K562 (cell line): ENCODE data around the gene ZC3H13. TPM values are rescaled to one million over a fixed set of nuclear protein-coding genes. Genes with fewer than 3 reads are reported as not detected.

Source experiments
- ATAC-seq: fragments of 200-7000 bp; cut with Tn5 transposase; 3 replicates; pipeline ENCODE4 v1.9.1; 2020; ENCODE audit warnings: moderate library complexity
- BruUV-seq: library from RNA; stranded (reverse); fragments of 400-500 nt; replicated peaks from 2 replicates; lab custom pipeline; 2021; lab: Mats Ljungman, UMichigan
- CTCF ChIA-PET: fragments of 300-600 bp; formaldehyde crosslinking; extraction: SDS; loops from one replicate; lab custom pipeline; 2021; ENCODE audit warnings: low intra/inter-chr PET ratio; lab: Yijun Ruan, JAX
- POLR2A ChIA-PET: fragments of 300-600, 350-650 bp; sonication (Branson Sonifier 250); formaldehyde crosslinking; extraction: SDS; loops from one replicate; lab custom pipeline; 2021; ENCODE audit warnings: antibody characterized with exemption, inconsistent platforms; lab: Yijun Ruan, JAX
- DNase-seq, 4 experiments: peaks; one replicate each; pipeline versions ENCODE4 v3.0.0 to v3.0.0-alpha.2; 2011 to 2018; ENCODE audit warnings: low spot score in 3 of 4, mixed read lengths in 3 of 4; ENCODE audit errors: extremely low read depth in 1 of 4
- FAIRE-seq: peaks from 2 replicates; lab custom pipeline; 2011; peaks lifted over from hg19 to GRCh38; lab: Jason Lieb, UNC
- H2AFZ ChIP-seq: 2 replicates; pipeline ENCODE4 v1.6.0; 2011; ENCODE audit warnings: low read depth, low read length, control low read depth, inconsistent platforms
- H3K27ac ChIP-seq: fragments of 200-600 bp; 3 replicates; pipeline ENCODE4 v1.8.0; 2011; ENCODE audit warnings: low read depth, mild to moderate bottlenecking, control low read depth, inconsistent platforms, low read length, moderate library complexity, mixed read lengths; ENCODE audit errors: extremely low read depth
- H3K27me3 ChIP-seq, 2 experiments: fragments of 300-600 bp in 1 of 2; 2 replicates in 1 of 2; 3 replicates in 1 of 2; pipeline versions ENCODE4 v1.6.0 to v1.8.0; 2011; ENCODE audit warnings: inconsistent platforms in 2 of 2, low read length in 2 of 2, mild to moderate bottlenecking in 1 of 2, mixed read lengths in 1 of 2, moderate library complexity in 1 of 2; ENCODE audit not compliant: control insufficient read depth in 2 of 2, insufficient read depth in 2 of 2
- H3K36me3 ChIP-seq: fragments of 300-600 bp; 3 replicates; pipeline ENCODE4 v1.8.0; 2011; ENCODE audit warnings: mild to moderate bottlenecking, low read length, inconsistent platforms; ENCODE audit not compliant: control insufficient read depth, insufficient read depth
- H3K4me1 ChIP-seq, 2 experiments: fragments of 200-600 bp in 1 of 2; replicated peaks in 1 of 2; 2 replicates in 1 of 2; 3 replicates in 1 of 2; pipeline versions ENCODE4 v1.5.1 to v1.8.0; 2011; ENCODE audit warnings: inconsistent platforms in 2 of 2, low read length in 2 of 2, mild to moderate bottlenecking in 1 of 2, mixed read lengths in 1 of 2, moderate library complexity in 1 of 2; ENCODE audit not compliant: control insufficient read depth in 2 of 2, insufficient read depth in 2 of 2
- H3K4me2 ChIP-seq: 2 replicates; pipeline ENCODE4 v1.6.1; 2011; ENCODE audit warnings: low read length, control low read depth, inconsistent platforms, mixed read lengths; ENCODE audit not compliant: insufficient read depth
- H3K4me3 ChIP-seq: fragments of 200-600 bp; sonication (generic), shearing (Covaris generic); 2 replicates; pipeline ENCODE4 v1.5.1; 2016; ENCODE audit warnings: control low read depth, inconsistent platforms
- H3K79me2 ChIP-seq: fragments of 200-600 bp; 3 replicates; pipeline ENCODE4 v1.8.0; 2011; ENCODE audit warnings: low read length, inconsistent platforms; ENCODE audit not compliant: control insufficient read depth, insufficient read depth
- H3K9ac ChIP-seq, 2 experiments: 2 replicates each; pipeline versions ENCODE4 v1.6.0 to v1.6.1; 2011; ENCODE audit warnings: low read depth in 2 of 2, low read length in 2 of 2, control low read depth in 1 of 2, inconsistent platforms in 1 of 2, mild to moderate bottlenecking in 1 of 2, mixed read lengths in 1 of 2; ENCODE audit not compliant: insufficient read depth in 1 of 2
- H3K9me1 ChIP-seq: one replicate; pipeline ENCODE4 v1.6.0; 2011; ENCODE audit warnings: inconsistent platforms, mild to moderate bottlenecking, low read length, moderate library complexity; ENCODE audit not compliant: control insufficient read depth, insufficient read depth
- H3K9me3 ChIP-seq: replicated peaks from 2 replicates; pipeline ENCODE4 v1.5.1; 2011; ENCODE audit warnings: low read depth, low read length, inconsistent platforms; ENCODE audit not compliant: control insufficient read depth, insufficient read depth
- H4K20me1 ChIP-seq: replicated peaks from 2 replicates; pipeline ENCODE4 v1.6.1; 2011; ENCODE audit warnings: low read length, inconsistent platforms, mixed read lengths; ENCODE audit not compliant: control insufficient read depth, insufficient read depth
- BRF2 ChIP-seq: IDR thresholded peaks from 3 replicates; pipeline ENCODE4 v1.6.1; 2011; ENCODE audit warnings: borderline replicate concordance, mild to moderate bottlenecking; ENCODE audit not compliant: insufficient read length, insufficient read depth
- CBFA2T3 ChIP-seq: fragments of 450-650 bp; IDR thresholded peaks from 2 replicates; pipeline ENCODE4 v1.6.1; 2017
- CLOCK ChIP-seq: fragments of 250-450 bp; sonication (Bioruptor Pico); IDR thresholded peaks from 2 replicates; pipeline ENCODE4 v1.4.0; 2020; ENCODE audit warnings: mild to moderate bottlenecking, moderate library complexity, borderline replicate concordance
- HMGN3 ChIP-seq: IDR thresholded peaks from 2 replicates; pipeline ENCODE4 v1.6.1; 2011; ENCODE audit warnings: borderline replicate concordance, low read depth, mild to moderate bottlenecking, mixed read lengths, low read length; ENCODE audit not compliant: insufficient read length; ENCODE audit errors: extremely low read depth
- LCOR ChIP-seq: sonication (generic); formaldehyde crosslinking; IDR thresholded peaks from 2 replicates; pipeline ENCODE4 v1.8.0; 2022; ENCODE audit warnings: mild to moderate bottlenecking, missing genetic modification reagents
- MBD2 ChIP-seq: sonication (generic); IDR thresholded peaks from 2 replicates; pipeline ENCODE4 v1.6.1; 2016; ENCODE audit warnings: low read depth, borderline replicate concordance
- RFX1 ChIP-seq: fragments of 450-650 bp; IDR thresholded peaks from 2 replicates; pipeline ENCODE4 v1.6.1; 2016; ENCODE audit warnings: mild to moderate bottlenecking, moderate library complexity
- SREBF2 ChIP-seq: sonication (generic); formaldehyde crosslinking; IDR thresholded peaks from 2 replicates; pipeline ENCODE4 v1.4.0; 2020; ENCODE audit warnings: mild to moderate bottlenecking, missing genetic modification reagents
- SUPT5H ChIP-seq: fragments of 450-650 bp; IDR thresholded peaks from 2 replicates; pipeline ENCODE4 v1.6.1; 2016
- ZNF76 ChIP-seq: fragments of 250-450 bp; sonication (Bioruptor Pico); IDR thresholded peaks from 2 replicates; pipeline ENCODE4 v1.4.0; 2020; ENCODE audit warnings: mild to moderate bottlenecking, moderate library complexity, borderline replicate concordance
- WGBS: fragments of 100-300 bp; shearing (Covaris generic); methylation state at CpG from one replicate; pipeline ENCODE4 v1.1.6; 2016; ENCODE audit warnings: low coverage, mixed read lengths; ENCODE audit not compliant: insufficient coverage; ENCODE audit errors: missing lambda C conversion rate; 5-methylcytosine and 5-hydroxymethylcytosine counted together
- in situ Hi-C: fragments of 300-500 bp; cut with MboI; formaldehyde crosslinking; loops from 4 replicates; pipeline ENCODE4 v1.15.0; 2018; ENCODE audit warnings: inconsistent platforms, mixed read lengths
- intact Hi-C: fragments of 100-400 bp; cut with micrococcal nuclease; formaldehyde crosslinking; loops from 2 replicates; pipeline ENCODE4 v1.14.2; 2022
- polyA plus RNA-seq, 8 experiments: library from polyadenylated mRNA; depleted of rRNA in 4 of 8; stranded (reverse) in 5 of 8; unstranded in 3 of 8; fragments of >200 nt; fragmentation: Nextera tagmentation in 2 of 8; fragmentation: Illumina TruSeq in 1 of 8; extraction: Ambion mirVana in 2 of 8; extraction: Trizol in 1 of 8; gene quantifications; 2 replicates each; pipeline versions ENCODE4 v1.2.1 to v1.2.3, GENCODE V29; 2011 to 2014; ENCODE audit warnings: inconsistent platforms in 1 of 8, missing spikeins in 1 of 8
- total RNA-seq, 7 experiments: library from RNA; depleted of rRNA in 6 of 7; stranded (reverse); fragments of >200 nt in 6 of 7; fragmentation: Illumina TruSeq in 2 of 7; extraction: Trizol in 2 of 7; gene quantifications; 2 replicates each; pipeline versions ENCODE4 v1.2.1 to v1.2.3, GENCODE V29; 2011 to 2021; ENCODE audit warnings: low replicate concordance in 1 of 7
- TF ChIP-seq, protein P1 (sequence below): fragments of 250-450 bp; sonication (Bioruptor Pico); IDR thresholded peaks from 2 replicates; pipeline ENCODE4 v1.4.0; 2020; ENCODE audit warnings: mild to moderate bottlenecking

Gene ZC3H13
- total and polyA plus RNA-seq, 9 of the 15 experiments (the other 6 are each of a cell fraction or from before 2014, with no cell fraction given): 4.9 to 27.6 (median 12.1) TPM

GRCh38 chr13:45995245-45995644 is 57.3 kb downstream of the ZC3H13 start:
- Histone ChIP-seq H3K9me3 (no peaks in the 10 kb centered on the region), H3K4me3 (no peak overlapping the region), H3K4me1 (no peaks in the 10 kb centered on the region), H3K4me2 (no peak overlapping the region), H3K79me2 (no peaks in the 10 kb centered on the region), H3K27me3 (no peaks in the 10 kb centered on the region), H2AFZ (no peak overlapping the region), H3K36me3 (peaks cover 15% of the 10 kb centered on the region; the same call in 2 of the 3 replicates), H3K9me1 (no peaks in the 10 kb centered on the region), H3K27ac (no peak overlapping the region), H4K20me1 (no peaks in the 10 kb centered on the region), H3K9ac (no peak overlapping the region)
- TF ChIP-seq HMGN3 (no peak), CBFA2T3 (no peak), LCOR (CRISPR knock-in tag) (no peak)
- no TSS peak for BruUV-seq
- DNase-seq (no peak), FAIRE-seq (no peak), ATAC-seq (no peak)
- CTCF ChIA-PET: no interaction called here
- POLR2A ChIA-PET: interaction anchor here (0.6 kb wide), 1 partner anchor 16 kb away, joined by 3 read pairs; no protein-coding TSS in a partner anchor
- 100% methylated on average over 1 of the region's 1 CpG for WGBS
- in situ Hi-C loops (no loop called here), intact Hi-C loops (no loop called here)

DNA sequence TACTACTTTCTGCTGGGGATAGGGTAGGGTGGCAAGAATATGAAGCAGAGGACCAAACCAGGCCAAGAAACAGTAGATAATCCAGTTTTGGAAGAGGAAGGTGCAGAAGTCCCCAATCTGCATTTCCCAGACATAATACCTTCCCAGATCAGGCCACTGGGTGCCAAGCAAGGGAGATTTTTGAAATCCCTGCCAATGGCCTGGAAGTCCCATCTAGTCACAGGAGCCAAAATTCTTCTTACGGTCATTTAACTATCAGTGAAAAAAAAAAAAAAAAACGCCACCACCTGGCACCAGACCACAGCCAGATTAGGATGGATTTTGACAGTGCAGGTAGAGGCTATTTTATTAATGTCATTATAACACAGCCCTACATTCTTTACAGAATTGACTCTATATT is 57.8 kb downstream of the ZC3H13 start:
- 50% methylated on average over 2 of the region's 2 CpGs for WGBS
- Histone ChIP-seq H3K36me3 (peaks cover 11% of the 10 kb centered on the region; the same call in 2 of the 3 replicates), H3K9me1 (no peaks in the 10 kb centered on the region), H3K27ac (no peak overlapping the region), H3K4me2 (no peak overlapping the region), H3K27me3 (no peaks in the 10 kb centered on the region), H3K9me3 (no peaks in the 10 kb centered on the region), H4K20me1 (no peaks in the 10 kb centered on the region), H3K9ac (no peak overlapping the region), H3K79me2 (no peaks in the 10 kb centered on the region), H3K4me1 (no peaks in the 10 kb centered on the region), H3K4me3 (no peak overlapping the region), H2AFZ (no peak overlapping the region)
- ATAC-seq (no peak), FAIRE-seq (no peak), DNase-seq (no peak)
- POLR2A ChIA-PET: interaction anchor here (0.6 to 0.7 kb wide), 2 partner anchors 16 to 112 kb away, joined by 3 read pairs; no protein-coding TSS in a partner anchor
- intact Hi-C loops: no loop called here
- CTCF ChIA-PET: no interaction called here
- in situ Hi-C loops: no loop called here
- BruUV-seq: no TSS peak
- no peak for TF ChIP-seq ZNF76
- TF ChIP-seq SREBF2 (CRISPR knock-in tag): no peak
- TF ChIP-seq, protein P1, sequence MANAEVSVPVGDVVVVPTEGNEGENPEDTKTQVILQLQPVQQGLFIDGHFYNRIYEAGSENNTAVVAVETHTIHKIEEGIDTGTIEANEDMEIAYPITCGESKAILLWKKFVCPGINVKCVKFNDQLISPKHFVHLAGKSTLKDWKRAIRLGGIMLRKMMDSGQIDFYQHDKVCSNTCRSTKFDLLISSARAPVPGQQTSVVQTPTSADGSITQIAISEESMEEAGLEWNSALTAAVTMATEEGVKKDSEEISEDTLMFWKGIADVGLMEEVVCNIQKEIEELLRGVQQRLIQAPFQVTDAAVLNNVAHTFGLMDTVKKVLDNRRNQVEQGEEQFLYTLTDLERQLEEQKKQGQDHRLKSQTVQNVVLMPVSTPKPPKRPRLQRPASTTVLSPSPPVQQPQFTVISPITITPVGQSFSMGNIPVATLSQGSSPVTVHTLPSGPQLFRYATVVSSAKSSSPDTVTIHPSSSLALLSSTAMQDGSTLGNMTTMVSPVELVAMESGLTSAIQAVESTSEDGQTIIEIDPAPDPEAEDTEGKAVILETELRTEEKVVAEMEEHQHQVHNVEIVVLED: no peak
- no peak for TF ChIP-seq BRF2
- no peak for TF ChIP-seq CLOCK
- no peak for TF ChIP-seq MBD2
- TF ChIP-seq SUPT5H: no peak
- no peak for TF ChIP-seq RFX1
